ENCODE data around the gene FRS2.

Gene FRS2

GRCh38 chr12:69466867-69467266 is 3.3 kb upstream of the FRS2 start:
- DNase-seq: no peak

GRCh38 chr12:69467366-69467765 is 2.8 kb upstream of the FRS2 start:
- no peak for DNase-seq

DNA sequence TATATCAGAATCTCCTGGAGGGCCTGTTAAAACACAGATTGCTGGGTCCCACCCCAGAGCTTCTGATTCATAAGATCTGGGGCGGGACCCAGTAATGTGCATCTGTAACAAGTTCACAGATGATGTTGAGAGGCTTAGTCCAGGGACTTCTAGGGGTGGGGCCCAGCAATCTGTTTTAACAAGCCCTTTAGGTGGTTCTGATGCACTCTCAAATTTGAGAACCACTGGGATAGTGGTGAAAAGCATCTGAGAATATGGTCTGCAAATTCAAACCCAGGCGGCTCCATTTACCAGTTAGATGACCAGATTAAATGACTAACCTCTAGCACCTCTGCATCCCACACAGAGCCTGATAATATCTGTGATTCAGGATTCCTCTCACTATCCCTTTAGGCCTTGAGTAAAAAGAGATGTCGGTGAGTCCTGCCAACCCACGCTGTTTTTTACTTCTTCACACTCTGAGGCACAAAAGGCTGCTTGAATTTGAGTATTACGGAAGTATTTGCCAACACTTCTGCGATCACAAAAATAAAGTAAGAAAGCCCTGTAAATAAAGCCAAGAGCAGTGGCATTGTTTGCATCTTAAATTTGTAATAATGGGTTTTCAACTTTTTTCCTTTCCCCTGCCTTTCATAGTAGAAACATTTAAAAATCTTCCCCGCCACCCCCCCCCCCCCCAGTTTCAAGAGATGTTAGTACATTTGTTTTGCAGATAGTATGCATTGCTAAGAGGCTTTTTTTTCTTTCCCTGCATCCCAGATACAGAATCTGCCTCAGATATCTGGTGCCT is 1.8 kb upstream of the FRS2 start:
- DNase-seq: peak; percentile 7

GRCh38 chr12:69469854-69470188 is 367 bp upstream of the FRS2 start:
- DNase-seq: no peak

DNA sequence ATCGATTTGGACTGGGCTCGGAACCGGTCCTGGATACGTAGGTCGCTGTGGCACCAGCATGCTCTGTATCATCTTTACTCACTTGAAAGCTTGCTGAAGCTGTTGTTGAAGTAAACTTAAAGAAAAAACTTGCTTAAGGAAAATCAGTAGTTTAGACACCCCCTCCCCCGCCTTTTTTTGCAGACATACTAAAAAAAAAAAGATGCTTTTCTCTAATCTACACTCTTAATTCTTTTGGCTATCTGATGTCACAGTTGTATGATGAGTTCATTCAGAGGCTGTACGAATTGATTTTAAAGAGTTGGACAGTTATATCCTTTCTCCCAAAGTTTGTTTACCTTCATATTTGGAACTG is 865 bp downstream of the FRS2 start:
- DNase-seq: no peak

GRCh38 chr12:69471667-69472385 is 1.6 kb downstream of the FRS2 start:
- DNase-seq: no peak

DNA sequence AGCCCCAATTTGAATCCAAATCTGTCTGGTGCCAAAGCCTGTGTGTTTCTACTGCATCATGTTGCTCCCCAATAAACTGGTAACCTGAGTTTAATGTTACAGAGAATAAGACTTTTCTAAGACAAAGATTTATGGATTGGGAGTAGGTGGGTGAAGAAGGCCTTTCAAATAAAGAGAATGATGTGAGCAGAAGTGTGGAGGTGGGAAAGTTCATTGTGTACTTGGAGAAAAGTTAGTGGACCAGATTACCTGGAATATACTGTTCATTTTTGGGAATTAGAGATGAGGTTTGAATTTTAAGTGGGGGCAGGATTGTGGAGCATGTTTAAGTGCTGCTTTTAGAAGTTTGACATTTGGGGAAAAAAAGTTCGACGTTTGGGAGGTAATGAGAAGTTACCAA is 3.1 kb downstream of the FRS2 start:
- no peak for DNase-seq

- DNase-seq: no peak
Observed at GRCh38 chr12:69474456-69474855, 4.3 kb downstream of the FRS2 start.

- DNase-seq: no peak
Observed at GRCh38 chr12:69475237-69475975, 5.2 kb downstream of the FRS2 start.

DNA sequence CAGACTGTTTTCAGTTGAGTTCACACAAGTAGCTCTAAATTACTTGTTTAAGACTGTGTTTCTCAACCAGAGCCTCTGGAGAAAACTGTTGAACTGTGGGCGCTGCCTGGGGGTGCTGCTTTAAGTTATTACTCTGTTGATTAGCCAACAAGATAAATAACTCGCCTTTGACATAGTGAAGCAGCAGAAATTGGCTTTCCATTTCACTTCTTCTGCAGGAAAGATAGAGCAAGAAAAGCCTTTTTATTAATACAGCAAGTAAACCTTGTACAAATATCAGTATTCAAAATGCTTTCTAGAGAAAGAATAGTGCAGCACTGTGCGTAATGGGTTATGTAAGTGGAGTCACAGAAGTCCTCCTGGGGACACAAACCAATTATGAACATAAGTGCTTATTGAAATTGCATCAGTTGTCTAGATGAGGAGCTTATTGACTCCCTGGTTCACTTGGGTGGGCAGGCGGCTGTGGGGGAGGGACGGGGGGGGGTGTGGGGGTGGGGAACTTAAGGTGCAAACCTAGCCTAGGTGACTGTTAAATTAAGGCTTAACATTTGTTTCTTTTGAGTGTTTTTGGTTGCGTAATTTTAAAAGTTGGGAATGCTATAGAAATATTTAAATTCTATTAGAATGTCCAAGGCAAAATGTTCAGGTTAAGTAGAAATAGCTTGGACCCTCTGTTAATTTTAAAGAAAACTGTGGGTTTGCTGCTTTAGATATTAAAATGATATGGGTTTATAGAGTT is 6.3 kb downstream of the FRS2 start:
- no peak for DNase-seq

- DNase-seq: no peak
Observed at GRCh38 chr12:69479675-69480074, 9.5 kb downstream of the FRS2 start.

- no peak for DNase-seq
Observed at GRCh38 chr12:69480698-69481097, 10.5 kb downstream of the FRS2 start.

DNA sequence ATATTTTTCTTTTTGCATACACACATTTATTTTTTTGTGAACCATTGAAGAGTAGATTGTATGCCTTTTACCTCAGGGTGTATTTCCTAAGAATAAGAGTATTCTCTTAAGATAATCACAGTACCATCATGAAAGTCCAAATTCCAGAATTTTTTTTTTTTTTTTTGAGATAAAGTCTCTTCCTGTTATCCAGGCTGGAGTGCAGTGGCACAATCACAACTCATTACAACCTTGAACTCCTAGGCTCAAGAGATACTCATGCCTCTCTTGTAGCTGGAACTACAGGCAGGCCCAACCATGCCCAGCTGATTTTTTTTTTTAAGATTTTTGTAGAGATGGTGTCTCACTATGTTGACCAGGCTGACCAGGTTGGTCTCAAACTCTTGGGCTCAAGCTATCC is 10.9 kb downstream of the FRS2 start:
- DNase-seq: no peak

- DNase-seq: no peak
Observed at GRCh38 chr12:69483700-69484099, 13.5 kb downstream of the FRS2 start.

DNA sequence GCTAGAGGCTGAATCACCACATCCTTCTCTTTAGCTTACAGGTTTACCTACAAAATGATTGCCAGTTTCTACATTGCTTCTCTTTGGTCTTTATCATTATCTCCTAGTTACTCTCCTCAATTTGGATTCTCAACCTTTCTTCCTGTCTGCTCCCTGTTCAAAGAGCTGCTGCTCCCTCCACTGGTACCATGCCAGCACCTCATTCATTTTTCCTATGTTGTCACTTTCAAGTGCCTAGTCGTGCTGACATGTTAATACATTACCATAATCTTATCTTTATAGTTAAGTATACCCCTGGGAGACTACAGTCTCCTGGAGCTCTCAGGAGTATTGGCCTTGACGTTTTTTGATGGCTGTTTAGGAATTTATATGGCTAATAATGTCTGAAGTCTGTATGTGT is 14.2 kb downstream of the FRS2 start:
- DNase-seq: no peak

GRCh38 chr12:69490920-69491643 is 20.9 kb downstream of the FRS2 start:
- no peak for DNase-seq

DNA sequence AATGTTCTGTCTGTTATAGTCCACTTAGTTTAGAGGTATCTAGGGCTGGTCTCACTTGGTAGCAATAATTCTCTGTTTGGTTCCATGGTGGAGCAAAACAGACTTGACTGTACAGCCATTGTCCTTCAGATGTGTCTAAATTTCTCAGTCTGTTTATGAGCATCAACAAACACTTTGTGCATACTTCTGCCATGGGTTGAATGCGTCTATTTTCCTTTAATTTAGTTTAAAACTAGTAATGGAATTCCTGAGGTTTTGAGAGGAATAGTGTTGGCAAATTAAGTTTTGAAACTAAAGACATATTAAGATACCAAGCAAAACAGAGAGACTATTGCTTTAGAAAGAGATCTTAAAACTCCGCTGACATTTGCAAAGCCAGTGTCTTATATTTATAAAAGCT is 22.6 kb downstream of the FRS2 start:
- no peak for DNase-seq

DNA sequence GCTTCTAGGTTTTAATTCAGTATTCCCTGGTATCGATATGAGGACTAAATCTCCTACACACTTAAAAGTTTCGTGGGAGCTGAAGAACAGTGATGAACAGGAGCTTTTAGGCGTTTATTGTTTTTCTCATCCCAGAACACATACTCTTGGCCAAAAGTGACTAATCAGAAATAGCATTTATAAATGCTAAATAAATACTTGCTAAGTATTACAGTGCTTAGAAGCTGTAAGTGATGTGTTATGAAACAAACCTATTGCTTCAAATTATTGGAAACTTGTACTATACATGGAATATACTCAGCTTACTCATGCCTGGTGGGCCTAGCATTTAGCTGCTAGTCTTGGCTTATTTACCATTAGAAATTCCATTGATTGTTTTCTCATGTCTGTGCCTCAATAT is 24.9 kb downstream of the FRS2 start:
- no peak for DNase-seq

DNA sequence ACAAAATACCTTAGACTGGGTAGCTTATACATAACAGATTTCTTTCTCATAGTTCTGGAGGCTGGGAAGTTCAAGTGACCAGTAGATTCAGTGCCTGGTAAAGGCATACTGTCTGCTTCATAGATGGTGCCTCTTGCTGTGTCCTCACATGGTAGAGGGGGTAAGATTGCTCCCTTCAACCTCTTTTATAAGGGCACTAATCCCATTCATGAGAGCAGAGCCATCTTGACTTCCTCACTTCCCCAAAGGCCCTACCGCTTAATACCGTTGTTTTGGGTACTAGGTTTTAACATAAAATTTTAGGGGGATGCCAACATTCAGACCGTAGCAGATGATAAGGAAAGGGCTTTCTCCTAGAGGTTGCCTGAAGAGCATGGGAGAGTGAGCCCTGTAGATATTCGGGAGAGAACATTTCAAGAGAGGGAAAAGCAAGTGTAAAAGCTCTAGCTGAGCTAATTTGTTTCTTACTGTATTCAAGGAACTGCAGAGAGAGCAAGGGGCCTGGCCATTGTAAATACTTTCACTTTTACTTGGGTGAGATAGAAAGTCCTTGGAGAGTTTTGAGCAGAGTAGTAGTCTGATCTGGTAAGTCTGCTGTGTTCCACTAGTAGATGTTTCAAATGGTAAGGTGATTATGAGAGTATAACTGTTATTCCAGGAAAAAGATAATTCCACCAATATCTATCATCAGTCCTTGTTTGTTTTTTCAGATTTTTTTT is 27.3 kb downstream of the FRS2 start:
- DNase-seq: no peak

DNA sequence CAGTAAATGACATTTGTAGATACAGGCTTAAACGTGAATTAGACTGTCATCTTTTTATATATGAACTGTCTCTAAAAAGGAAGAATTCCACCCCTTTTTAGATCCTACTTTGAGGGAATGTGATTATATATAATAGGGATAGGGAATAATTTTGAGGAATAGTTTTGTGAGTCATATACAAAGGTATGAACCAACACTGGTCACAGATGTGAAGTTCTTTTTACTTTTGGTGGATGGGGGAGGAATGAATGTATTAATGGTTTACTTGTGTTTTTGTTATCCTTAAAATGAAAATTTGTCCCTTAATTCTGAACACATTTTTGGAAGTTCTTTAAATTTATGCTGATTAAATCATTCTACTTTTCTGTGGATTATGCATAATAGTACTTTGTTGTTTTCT is 30.4 kb downstream of the FRS2 start:
- no peak for DNase-seq

GRCh38 chr12:69501154-69501895 is 31.1 kb downstream of the FRS2 start:
- DNase-seq: no peak

All from stimulated activated CD4-positive, alpha-beta T cell treated with anti-CD3 and anti-CD28 coated beads, Interleukin-15, amount 100 ng/mL, for 24 hours (primary cell).